MM.1S (cell line): ENCODE measurements around the gene IL1RAP.

ENCODE experiments used
- CTCF ChIP-seq: fragments of 300-600 bp; sonication (generic); IDR thresholded peaks from 2 replicates; pipeline ENCODE4 v1.5.1; 2016; ENCODE audit warnings: antibody characterized with exemption, low read length, mixed read lengths
- EZH2 ChIP-seq: fragments of 300-600 bp; sonication (generic); optimal IDR thresholded peaks from 2 replicates; pipeline ENCODE3; 2017; ENCODE audit warnings: low read depth, mild to moderate bottlenecking, antibody characterized with exemption, low read length, mixed read lengths
- EZH2phosphoT487 ChIP-seq: fragments of 300-600 bp; sonication (generic); IDR thresholded peaks from 2 replicates; pipeline ENCODE4 v1.6.1; 2018; ENCODE audit warnings: antibody characterized with exemption, low read length

- TF ChIP-seq CTCF (no peak), EZH2phosphoT487 (no peak), EZH2 (no peak)
Observed at GRCh38 chr3:190594171-190594570, 80.3 kb downstream of the IL1RAP start.
